G401 (cell line): ENCODE data around the gene PAM16. TPM values are rescaled to one million over a fixed set of nuclear protein-coding genes. Genes with fewer than 3 reads are reported as not detected.
"Not testable (repeated sequence)": the region's sequence is repeated elsewhere in the genome, so short reads cannot be mapped to it uniquely, and the experiment has no call there.

Source experiments
- DNase-seq: peaks from one replicate; pipeline ENCODE4 v3.0.0-alpha.2; 2015; ENCODE audit warnings: low spot score
- in situ Hi-C: cut with HindIII; loops from 2 replicates; pipeline ENCODE4 v1.10.0; 2016; ENCODE audit warnings: low sequenced_read_pairs, mixed read lengths
- total RNA-seq: library from RNA; depleted of rRNA; stranded (reverse); fragments of >200 nt; shearing (Covaris generic); gene quantifications from 2 replicates; pipeline ENCODE4 v1.2.3, GENCODE V29; 2014; rRNA removed

PAM16 gene
- total RNA-seq: 68.3 and 83.9 TPM in 2 replicates

DNA sequence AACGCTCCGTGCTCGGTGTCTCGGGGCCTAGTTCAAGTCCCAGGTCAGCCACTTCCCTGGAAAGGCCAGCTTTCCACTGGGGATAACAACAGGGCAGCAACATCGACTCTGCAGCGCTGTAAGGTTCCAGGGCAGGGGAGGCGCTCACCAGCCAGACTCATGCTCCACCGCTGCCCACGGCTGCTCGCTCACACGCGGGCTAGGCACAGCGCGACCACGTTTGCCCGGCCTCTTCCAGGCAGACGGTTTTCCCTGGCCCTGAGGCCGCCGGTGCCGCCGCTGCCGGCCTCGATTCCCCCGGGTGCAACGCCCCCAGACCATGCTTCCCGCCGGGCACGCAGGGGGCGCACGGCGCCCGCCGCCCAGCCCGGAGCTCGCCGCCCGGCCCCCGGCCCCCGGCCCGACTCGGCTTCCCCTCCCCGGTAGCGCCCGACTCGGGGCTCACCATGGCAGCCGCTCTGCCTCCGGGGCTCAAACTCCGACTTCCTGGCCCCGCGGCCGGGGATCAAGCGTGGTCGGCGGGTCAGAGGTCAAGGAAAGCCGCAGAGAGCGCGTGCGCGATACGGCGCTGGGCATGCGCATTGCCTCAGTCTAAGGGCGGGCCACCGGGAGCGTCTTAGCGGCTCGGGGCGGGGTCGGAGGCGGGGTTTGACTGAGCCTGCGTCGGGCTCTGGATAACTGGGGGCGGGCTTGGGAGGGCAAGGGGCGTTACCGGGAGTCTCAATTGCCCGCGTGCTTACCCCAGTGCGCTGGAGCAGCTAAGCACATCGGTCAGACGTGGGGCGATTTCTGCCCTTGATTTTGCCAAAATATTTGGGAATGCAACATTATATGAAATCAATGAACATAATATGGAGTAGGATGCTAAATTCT lies at the start of gene PAM16:
Gene PAM16, minus strand, starts transcription at position 535 of the 873 bp plus-strand sequence. Its CDS starts 87 bp downstream, at position 448.
- peak; percentile 91 for DNase-seq
- in situ Hi-C loops: no loop called here

DNA sequence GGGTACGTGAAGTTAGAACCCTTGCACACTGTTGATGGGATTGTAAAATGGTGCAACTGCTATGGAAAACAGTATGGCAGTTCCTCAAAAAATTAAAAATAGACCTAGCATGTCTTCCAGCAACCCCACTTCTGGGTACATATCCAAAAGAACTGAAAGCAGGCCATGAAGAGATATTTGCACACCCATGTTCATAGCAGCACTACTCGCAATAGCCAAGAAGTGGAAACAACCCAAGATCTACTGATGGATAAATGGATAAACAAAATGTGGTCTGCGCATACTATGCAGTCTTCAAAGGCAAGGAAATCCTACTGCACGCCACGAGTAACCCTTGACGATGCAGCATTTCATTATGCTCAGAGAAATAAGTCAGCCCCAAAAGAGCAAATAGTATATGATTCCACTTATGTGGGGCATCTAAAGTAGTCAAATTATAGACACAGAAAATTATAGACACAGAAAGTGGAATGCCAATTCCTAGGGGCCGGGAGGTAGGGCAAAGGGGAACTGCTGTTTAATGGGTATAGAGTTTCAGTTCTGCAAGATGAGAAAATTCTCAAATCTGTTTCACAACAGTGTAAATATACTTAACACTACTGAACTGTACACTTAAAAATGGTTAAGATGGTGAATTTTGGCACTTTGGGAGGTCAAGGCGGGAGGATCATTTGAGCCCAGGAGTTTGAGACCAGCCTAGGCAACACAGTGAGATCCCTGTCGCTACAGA lies 48.0 kb upstream of the PAM16 start:
- in situ Hi-C loops: no loop called here
- DNase-seq: no peak

DNA sequence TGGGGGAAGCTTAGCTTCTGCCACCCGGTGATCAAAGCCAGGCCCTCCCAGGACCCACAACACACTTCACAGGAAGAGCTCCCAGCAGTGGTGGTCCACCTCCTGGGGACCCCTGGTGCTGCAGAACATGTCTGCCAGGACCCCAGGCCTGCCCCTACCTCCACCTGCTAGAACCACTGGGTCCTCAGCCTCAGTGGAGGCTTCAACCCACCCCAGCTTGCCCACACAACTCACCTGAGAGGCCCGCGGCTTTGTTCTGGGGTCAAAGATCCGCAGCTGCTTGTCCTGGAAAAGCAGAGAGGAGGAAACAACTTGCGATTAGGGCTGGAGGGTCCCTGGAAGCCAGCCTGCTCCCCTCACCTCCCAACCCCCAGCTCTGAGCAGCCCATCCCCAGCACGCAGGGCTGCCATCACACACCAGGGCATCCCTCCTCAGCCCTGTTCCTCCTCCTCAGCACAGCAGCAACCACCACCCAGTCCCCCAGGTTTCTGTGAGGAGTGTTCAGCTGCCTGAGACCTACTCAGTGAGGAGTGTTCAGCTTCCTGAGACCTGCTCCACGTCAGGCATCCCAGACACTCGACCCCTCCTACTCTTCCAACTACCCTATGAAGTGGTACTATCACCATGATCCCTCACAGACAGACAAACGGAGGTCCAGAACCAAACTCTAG lies 44.1 kb upstream of the PAM16 start:
- in situ Hi-C loops: no loop called here
- DNase-seq: no peak

DNA sequence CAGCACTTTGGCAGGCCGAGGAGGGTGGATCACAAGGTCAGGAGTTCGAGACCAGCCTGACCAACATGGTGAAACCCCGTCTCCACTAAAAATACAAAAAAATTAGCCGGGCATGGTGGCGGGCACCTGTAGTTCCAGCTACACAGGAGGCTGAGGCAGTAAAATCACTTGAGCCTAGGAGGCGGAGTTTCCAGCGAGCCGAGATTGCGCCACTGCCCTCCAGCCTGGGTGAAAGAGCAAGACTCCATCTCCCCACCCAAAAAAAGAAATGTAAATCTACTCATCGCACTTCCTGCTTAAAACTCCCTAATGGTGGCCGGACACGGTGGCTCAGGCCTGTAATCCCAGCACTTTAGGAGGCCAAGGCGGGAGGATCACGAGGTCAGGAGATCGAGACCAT lies 42.7 kb upstream of the PAM16 start:
- in situ Hi-C loops: not testable (repeated sequence)

DNA sequence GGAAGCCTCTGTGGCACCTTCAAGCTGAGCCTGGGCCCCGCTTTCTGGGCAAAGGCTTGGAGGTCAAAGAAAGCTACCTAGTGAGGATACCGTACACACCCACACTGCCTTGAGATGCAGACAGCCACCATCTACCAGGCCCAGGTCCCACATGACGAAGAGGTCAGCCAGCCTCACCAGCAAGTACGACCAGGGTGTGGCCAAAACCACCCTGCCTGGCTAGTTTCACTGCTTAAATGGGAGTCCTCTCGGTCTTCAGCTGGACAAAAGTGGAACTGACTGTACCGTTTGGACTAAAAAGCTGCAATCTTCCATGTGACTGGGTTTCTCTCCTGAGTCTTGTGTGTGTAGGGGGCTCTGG lies 42.1 kb upstream of the PAM16 start:
- no peak for DNase-seq
- in situ Hi-C loops: no loop called here

More for the DNA sequence above, 42.7 kb upstream of the PAM16 start:
- DNase-seq: not testable (repeated sequence)

DNA sequence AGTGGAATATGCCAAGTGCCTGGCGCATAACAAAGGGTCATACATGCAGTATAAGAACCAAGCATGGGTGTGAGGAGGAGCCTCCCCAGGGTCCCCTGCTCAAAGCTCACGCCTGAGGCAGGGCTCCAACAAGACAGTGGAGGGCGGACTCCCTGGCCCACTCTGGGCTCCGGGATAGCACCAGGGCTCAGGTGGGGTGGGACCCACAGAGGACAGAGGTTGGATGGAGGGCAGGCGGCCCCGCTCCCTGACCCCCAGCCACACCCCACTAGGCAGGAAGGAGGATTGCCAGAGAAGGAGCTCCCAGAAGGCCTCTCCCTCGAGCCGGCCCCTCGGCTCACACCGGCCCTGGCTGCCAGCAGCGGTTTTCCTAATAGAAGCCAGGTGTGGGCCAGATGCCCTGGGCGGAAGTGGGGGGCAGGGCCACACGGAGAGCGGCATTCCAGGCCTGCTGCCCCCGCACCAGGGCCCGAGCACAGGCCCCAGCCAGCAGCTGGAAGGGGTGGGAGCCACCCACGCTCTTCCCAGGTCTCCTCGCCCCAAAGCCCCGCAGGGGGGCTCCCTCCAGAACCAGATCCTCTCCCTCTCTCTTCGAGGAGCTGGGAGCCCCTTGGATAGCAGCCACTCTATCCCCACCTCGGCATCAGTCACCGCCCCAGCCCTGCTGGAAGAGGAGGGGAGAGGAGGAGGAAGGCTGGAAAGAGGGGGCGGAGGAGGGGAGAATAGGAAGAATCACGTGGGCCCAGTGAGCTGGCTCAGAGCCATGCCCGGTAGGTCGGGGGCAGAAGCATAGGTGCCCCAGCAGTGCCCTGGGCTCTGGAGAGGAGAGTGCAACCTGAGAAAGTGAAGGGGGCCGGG lies 41.5 kb upstream of the PAM16 start:
- in situ Hi-C loops: no loop called here
- no peak for DNase-seq

DNA sequence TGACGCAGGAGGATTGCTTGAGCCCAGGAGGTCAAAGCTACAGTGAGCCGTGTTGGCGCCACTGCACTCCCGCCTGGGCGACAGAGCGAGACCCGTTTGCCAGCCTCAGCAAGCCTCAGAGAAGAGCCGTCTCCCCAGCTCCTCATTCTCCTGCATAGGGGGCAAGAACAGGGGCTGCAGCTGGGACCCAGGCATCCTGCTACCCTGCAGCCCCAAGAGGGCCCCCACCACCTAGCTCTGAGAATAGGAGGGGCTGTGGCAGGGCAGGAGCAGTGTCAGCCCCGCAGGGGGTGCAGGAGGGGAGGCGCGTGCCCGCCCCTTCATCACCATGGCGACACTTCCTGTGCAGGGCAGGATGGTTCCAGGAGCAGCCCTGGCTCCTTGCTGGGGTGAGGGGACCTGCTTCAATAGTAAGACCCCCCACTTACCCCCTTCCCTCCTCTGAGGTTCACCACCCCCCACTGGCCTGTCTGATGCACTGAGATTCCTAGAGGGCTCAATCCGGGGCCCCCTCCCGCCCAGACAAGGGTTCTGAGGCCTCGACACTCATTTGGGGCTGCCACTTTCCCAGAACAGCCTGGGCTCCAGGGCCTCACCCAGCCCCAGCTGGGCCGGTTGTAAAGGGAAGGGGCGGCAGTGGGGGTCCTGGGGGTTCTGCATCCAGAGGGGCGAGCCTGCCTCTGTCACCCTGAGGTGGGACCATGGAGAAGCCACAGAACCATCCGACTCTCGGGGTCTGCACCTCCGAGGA lies 40.7 kb upstream of the PAM16 start:
- DNase-seq: no peak
- in situ Hi-C loops: no loop called here

DNA sequence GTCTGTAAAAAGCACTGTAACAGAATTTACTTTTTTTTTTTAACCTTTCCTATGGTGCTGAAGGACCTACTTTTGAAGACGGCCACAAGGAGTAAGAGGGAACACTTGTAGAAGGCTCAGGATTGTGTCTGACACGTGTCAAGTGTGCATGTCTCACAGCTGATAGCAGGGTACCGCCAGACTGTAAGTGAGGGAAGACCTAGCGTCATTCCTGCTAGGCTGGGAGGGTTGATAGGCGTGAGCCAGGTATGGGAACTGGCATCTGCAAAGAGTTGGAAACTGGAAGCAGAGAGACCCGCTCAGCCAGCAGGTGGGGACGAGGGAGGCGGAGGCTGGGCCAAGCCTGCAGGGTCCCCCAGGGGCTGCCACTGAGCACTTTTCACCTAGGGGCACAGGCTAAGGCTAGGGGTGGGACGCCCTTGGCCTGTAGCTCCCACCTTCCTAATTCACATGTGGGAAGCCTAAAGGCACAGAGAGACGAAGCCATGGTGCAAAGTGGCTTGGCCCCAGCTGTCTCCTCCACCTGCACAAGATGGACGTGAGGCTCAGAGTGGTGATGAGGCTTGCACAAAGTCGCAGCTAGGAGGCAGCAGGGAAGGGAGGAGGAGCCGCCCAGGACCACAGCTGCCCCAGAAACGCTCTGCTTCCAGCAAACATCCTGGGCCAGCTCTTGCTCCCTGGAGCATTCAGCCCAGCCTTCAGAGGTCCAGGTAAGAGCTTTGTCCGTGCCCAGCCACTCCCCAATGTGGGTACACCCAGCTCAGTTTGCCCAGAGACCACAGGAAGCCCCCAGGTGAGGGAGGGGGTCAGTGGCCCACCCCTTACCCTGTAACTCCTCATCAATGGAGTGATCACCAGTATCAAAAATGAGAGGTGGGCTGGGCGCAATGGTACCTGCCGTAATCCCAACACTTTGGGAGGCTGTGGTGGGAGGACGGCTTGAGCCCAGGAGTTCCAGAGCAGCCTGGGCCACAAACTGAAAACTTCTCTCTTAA lies 39.4 kb upstream of the PAM16 start:
- DNase-seq: no peak
- in situ Hi-C loops: no loop called here

DNA sequence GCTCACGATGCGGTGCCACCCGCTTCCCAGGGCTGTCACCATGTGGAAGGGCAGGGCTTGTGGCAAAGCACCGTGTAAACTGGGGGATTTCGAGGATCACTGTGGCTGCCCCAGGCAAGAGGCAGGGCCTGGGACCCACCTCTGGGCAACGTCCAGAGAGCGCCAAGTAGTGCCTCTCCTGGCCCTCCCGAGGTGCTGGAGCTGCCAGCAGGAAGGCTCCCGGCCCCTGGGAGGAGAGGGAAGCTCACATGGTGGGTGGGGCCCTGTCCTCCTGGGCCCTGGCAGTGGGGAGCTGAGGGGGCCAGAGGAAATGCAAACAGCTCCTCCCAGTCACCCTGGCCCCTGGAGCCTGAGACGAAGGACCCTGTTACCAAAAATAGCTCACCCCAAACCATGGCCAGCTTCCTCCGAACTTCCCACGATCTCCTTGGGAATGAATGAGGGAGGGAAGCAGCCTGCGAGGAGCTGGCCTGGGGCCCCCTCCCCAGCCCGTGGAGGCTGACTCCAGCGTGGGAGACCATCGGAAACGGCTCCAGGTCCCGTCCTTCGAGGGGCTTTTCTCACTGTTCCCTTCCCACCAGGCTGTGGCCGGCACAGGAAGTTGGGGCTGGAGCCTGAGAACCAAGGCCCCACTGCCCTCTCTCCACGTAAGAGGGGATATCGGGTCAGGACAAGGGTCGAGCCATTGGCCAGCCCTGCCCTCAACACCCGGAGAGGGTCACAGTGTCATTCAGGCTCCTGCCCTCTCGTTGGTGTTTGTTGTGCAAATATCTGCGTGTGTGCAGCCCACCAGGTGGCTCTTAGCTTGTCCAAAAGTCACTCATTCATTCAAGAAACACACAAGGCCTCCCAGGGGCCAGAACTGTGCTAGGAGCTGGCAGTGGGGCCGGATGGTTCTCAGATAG lies 38.2 kb upstream of the PAM16 start:
- no peak for DNase-seq
- in situ Hi-C loops: no loop called here

DNA sequence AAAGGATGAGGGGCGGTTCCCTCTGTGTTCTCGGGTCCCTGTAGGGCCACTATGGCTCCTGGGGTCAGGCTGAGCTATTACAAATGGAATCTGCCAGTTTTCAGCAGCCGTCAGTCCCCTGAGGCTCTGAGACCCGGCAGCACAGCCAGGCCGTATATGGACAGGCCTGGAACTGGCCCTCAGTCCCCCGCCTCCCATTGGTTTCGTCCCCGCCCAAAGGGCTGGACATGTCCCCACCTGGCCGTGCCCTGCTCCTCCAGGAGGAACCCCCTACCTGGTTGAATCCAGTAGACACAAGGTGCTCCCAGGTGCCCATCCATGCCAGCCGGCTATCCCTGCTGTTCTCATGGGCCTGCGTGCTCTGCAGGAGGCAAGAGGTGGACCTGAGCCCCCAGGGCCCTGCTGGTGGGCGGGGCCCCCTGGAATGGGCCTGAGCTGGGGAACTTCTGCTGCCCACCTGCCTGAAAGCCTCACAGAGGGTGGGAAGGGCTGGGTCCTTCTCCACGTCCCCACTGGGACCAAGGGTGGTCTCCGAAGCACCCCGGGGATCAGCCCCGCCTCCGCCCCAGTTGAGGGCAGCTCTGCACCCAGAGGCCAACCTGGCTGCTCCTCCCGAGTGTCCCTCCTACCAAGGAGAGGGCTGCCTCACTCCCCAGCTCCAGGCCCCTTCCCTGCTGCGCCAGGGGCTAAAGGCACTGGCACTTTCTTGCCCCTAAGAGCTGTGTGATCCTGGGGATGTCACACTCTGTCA lies 37.3 kb upstream of the PAM16 start:
- DNase-seq: no peak

DNA sequence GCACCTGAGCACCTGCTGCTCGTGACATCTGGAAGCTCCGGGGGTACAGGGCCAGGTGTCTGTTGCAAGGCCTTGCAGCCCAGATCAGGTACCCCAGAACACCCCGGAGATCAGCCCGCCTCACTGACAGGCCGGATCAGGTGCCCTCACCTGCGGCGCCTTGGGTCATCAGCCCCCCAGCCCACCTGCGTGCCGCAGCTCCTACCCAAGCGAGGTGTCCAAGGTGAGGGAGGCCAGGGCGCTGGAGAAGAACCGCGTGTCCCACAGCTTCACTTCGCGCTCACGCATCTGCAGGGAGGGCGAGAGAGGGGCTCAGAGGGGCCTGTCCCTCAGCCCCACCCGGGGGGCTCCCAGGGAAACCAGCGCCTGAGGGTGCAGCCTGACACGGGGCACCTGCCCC lies 36.7 kb upstream of the PAM16 start:
- in situ Hi-C loops: no loop called here
- DNase-seq: no peak

More for the DNA sequence above, 37.3 kb upstream of the PAM16 start:
- in situ Hi-C loops: no loop called here

DNA sequence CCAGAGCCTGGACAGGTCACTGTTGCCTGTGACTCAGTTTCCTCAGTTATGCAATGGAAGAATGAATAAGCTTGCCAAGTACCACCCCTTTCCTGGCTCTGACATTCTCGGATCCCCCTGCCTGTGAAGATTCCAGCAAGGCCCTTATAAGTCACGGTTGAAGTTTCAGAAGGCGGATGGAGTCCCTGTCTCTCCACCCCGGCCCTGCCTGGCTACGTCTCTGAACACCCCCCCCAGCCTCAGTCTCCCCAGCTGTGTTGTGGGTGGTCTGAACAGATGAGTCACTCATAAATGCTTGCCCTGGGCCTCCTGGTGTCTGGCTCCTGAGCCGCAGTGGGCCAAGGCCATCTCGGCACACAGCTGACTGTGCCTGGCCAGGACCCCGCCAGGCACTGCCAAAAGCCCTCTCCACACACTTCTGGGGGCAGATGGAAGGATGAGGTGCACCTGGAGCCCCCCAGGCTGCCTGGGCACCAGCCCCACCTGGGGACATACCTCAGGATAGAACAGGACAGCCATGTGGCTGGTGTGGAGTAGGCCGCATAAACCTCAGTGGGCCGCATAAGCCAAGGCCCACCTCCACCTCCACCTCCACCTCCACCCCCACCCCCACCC lies 35.9 kb upstream of the PAM16 start:
- in situ Hi-C loops: no loop called here

DNA sequence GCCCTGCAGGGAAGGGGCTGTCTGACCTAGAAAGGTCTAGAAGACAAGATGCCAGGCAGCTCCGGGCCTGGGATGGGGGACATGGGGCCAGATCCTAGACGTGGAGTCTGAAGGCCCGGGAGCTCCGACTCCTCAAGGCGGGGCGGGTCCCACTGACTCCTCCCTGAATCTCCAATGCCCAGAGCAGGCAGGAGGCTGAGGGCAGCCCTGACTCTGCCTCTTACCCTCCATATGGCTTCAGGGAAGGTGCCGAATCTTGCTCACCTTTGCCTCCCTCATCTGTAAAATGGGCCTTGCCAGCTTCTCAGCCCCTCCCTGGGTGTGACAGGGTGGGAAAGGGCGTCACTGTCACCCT lies 35.3 kb upstream of the PAM16 start:
- DNase-seq: no peak
- in situ Hi-C loops: no loop called here

More for the DNA sequence above, 35.9 kb upstream of the PAM16 start:
- no peak for DNase-seq

DNA sequence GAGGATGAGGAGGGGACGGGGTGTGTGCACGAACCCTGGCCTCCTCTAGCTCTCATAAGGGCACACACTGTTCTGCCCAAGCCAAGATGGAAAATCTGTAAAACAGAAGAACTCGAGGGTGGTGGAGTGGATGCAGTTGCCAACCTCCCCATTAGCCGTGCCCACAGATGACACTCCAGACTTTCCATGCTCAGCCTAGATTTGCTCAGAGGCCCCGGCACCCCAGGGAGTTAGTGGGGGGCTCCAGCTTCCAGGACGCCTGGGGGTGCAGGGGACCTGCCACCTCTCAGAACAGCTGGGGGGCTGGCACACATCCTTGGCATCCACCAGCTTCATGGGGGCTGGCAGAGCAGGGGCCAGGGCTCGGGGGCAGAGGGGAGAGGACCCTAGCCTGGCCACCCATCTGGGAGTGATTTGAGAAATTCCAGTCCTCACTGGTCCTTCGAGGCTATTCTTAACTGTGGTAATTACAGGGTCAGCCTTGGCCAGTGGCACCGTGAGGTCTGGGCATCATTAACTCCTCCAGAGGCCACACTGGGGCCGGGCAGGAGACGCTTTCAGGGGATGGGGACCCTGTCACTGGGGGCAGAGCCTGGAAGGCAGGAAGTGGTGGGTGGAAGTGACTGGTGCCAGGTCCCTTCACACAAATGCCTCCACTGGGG lies 34.8 kb upstream of the PAM16 start:
- in situ Hi-C loops: no loop called here
- DNase-seq: no peak
